Coronary artery (tissue), 2 donors: ENCODE data around the gene ISX.

Experiments used
- DNase-seq: peaks from one replicate; pipeline ENCODE4 v3.0.0-alpha.2; 2017; ENCODE audit warnings: low spot score
- H3K27ac ChIP-seq, 2 donors: fragments of 200-600 bp; sonication (generic); one replicate each; pipeline ENCODE4 v1.5.1; 2016 to 2019
- H3K4me3 ChIP-seq: fragments of 200-600 bp; sonication (generic); 2 replicates; pipeline ENCODE4 v1.5.1; 2016; ENCODE audit warnings: mild to moderate bottlenecking, moderate library complexity
- CTCF ChIP-seq: fragments of 200-600 bp; sonication (generic); IDR thresholded peaks from one replicate; pipeline ENCODE4 v1.5.1; 2019; ENCODE audit warnings: antibody characterized with exemption

ISX gene

GRCh38 chr22:35076630-35077029, 10.7 kb downstream of the ISX start:
- Histone ChIP-seq H3K4me3 (no peak overlapping the region), H3K27ac (no peak overlapping the region)
- DNase-seq = no peak
- TF ChIP-seq CTCF = no peak

GRCh38 chr22:35085621-35086020, 19.7 kb downstream of the ISX start:
- DNase-seq = no peak
- TF ChIP-seq CTCF = no peak
- Histone ChIP-seq H3K4me3 (no peak overlapping the region), H3K27ac (no peak overlapping the region)

- H3K4me3 ChIP-seq = no peak overlapping the region
- TF ChIP-seq CTCF = no peak
- no peak for DNase-seq
- H3K27ac ChIP-seq = no peak overlapping the region
Observed at GRCh38 chr22:35089139-35089538, 23.2 kb downstream of the ISX start.

GRCh38 chr22:35092406-35092805, 26.4 kb downstream of the ISX start:
- no peak overlapping the region for H3K4me3 ChIP-seq
- DNase-seq = no peak
- no peak for TF ChIP-seq CTCF
- no peak overlapping the region for H3K27ac ChIP-seq

- DNase-seq = no peak
Observed at GRCh38 chr22:35098921-35099320, 33.0 kb downstream of the ISX start.

GRCh38 chr22:35099883-35100282, 33.9 kb downstream of the ISX start:
- no peak for DNase-seq
- Histone ChIP-seq H3K4me3 (no peak overlapping the region), H3K27ac (no peak overlapping the region)
- TF ChIP-seq CTCF = no peak

More at GRCh38 chr22:35098921-35099320, 33.0 kb downstream of the ISX start:
- TF ChIP-seq CTCF = no peak
- no peak overlapping the region for H3K4me3 ChIP-seq
- no peak overlapping the region for H3K27ac ChIP-seq

GRCh38 chr22:35102663-35103062, 36.7 kb downstream of the ISX start:
- no peak for DNase-seq
- TF ChIP-seq CTCF = no peak

More at GRCh38 chr22:35102663-35103062, 36.7 kb downstream of the ISX start:
- no peak overlapping the region for H3K27ac ChIP-seq
- H3K4me3 ChIP-seq = no peak overlapping the region
